Measurements from ENCODE around the gene SERTAD2. TPM values are rescaled to one million over a fixed set of nuclear protein-coding genes. Genes with fewer than 3 reads are reported as not detected.

Gene SERTAD2
- total RNA-seq, 2 donors from 2014 or later, result 3.3 to 6.7 TPM

DNA sequence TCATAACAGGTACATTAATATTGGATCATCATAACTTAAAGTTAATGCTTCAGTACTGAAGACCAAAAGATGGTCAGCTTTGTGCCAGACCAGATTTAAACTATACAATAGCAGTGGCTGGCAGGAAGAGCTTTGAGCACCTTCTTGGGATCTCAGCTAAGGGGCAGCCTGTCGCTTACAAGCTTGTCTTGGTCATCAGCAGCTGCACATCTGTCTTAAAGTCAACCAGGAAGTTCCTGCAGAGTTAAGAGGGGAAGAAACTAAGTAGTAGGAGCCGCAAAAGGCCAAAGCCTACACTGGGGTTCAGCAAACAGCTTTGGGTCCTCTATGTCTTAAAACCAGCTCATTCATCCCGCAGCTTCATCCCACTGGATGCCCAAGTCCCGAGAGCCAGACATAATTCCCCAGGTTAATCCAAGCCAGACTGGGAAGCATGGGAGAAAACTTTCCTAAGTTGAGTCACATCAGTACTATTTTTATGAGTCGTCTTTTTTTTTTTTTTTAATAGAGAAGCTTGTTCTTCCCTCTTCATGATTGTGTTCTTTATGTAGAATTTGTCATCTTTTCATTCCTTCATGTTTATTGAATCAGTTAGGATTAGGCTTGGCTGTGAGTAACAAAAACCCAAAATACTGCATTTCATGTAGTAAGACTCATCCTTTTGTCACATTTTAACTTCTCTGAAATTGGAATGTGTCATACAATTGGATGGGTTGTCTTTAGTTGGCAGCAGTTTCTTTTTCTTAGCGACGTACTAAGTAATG is 59.3 kb downstream of the SERTAD2 start:
- no peak for DNase-seq
- intact Hi-C loops (cut with DNase I), result no loop called here
- no peak for ATAC-seq
- Histone ChIP-seq H3K9me3 (no peaks in the 10 kb centered on the region), H3K4me1 (no peaks in the 10 kb centered on the region), H3K4me3 (no peak overlapping the region), H3K27me3 (no peaks in the 10 kb centered on the region), H3K36me3 (replicated peaks in 1 of 2; ENCODE audit: insufficient read depth in 1 of 2, low read depth in 2 of 2) (peaks cover 0 to 3% of the 10 kb centered on the region in 2 donors), H3K27ac (no peak overlapping the region)
- TF ChIP-seq POLR2A (IDR thresholded peaks at IDR 0.05), result no peak
- TF ChIP-seq, protein P1, sequence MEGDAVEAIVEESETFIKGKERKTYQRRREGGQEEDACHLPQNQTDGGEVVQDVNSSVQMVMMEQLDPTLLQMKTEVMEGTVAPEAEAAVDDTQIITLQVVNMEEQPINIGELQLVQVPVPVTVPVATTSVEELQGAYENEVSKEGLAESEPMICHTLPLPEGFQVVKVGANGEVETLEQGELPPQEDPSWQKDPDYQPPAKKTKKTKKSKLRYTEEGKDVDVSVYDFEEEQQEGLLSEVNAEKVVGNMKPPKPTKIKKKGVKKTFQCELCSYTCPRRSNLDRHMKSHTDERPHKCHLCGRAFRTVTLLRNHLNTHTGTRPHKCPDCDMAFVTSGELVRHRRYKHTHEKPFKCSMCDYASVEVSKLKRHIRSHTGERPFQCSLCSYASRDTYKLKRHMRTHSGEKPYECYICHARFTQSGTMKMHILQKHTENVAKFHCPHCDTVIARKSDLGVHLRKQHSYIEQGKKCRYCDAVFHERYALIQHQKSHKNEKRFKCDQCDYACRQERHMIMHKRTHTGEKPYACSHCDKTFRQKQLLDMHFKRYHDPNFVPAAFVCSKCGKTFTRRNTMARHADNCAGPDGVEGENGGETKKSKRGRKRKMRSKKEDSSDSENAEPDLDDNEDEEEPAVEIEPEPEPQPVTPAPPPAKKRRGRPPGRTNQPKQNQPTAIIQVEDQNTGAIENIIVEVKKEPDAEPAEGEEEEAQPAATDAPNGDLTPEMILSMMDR (IDR thresholded peaks at IDR 0.05), result no peak
- WGBS, 2 donors, result 75 to 84% methylated on average over 7 of the region's 7 CpGs

DNA sequence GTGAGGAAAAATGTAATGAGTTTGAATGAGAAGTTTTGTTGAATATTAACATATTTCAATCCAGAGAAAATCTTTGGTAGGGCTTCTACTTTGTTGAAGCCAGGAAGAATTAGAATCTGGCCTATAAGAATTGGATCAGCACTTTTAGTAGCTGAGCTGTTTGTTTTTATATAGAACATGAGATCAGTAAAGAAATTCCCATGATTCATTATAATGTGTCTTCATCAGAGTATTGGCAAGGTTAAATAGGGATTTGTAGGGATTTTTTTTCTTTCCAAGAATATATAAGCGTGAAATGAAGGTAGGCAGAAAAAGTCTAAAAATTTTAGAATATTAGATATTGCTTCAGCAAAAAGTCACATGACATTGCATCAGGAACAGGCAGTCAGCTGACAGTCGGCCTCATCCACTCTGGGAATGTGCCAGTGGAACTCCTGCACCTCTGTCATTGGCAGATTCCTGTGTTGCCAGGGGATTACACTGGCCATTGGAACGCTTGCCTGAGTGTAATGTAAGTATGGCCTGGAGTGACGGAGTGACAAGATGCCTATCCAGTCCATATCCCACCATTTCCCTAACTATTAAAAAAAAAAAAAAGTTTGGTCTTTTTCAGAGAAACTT is 60.6 kb downstream of the SERTAD2 start:
- no peak for ATAC-seq

DNA sequence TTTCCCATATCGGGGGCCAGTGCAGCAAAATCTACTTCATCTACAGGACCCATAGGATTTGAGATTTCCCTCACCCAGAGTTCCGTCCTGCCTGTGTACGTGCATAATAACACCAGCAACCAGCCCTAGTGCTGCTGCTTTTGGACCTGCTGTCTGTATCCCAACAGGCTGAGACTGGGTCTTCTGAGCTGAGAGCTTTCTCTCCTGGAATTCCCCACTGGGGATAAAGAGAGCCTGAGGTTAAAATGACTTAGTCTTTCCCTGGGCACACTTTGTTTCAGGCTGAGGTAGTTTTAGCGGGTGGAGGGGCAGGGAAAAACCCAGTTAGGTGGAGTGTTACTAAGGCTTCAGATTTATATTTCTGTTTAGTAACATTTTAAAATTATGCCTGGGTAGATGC is 62.5 kb downstream of the SERTAD2 start:
- 89 to 97% methylated on average over 4 of the region's 4 CpGs for WGBS, 2 donors
- Histone ChIP-seq H3K4me1 (no peaks in the 10 kb centered on the region), H3K27me3 (no peaks in the 10 kb centered on the region), H3K4me3 (no peak overlapping the region), H3K27ac (no peak overlapping the region), H3K36me3 (replicated peaks in 1 of 2; ENCODE audit: insufficient read depth in 1 of 2, low read depth in 2 of 2) (peaks cover 0 to 3% of the 10 kb centered on the region in 2 donors), H3K9me3 (no peaks in the 10 kb centered on the region)
- DNase-seq (no peak), ATAC-seq (no peak)
- TF ChIP-seq POLR2A (IDR thresholded peaks at IDR 0.05), result no peak
- TF ChIP-seq, protein P1 (IDR thresholded peaks at IDR 0.05), result no peak
- intact Hi-C loops (cut with DNase I), result no loop called here

More for the DNA sequence above, 60.6 kb downstream of the SERTAD2 start:
- no peak overlapping the region for H3K27ac ChIP-seq
- intact Hi-C loops (cut with DNase I), result no loop called here
- no peak overlapping the region for H3K4me3 ChIP-seq
- H3K27me3 ChIP-seq, result no peaks in the 10 kb centered on the region
- peaks cover 0 to 3% of the 10 kb centered on the region in 2 donors for H3K36me3 ChIP-seq (replicated peaks in 1 of 2; ENCODE audit: insufficient read depth in 1 of 2, low read depth in 2 of 2)
- DNase-seq, result no peak
- WGBS, 2 donors, result 78 to 82% methylated on average over 4 of the region's 4 CpGs
- no peaks in the 10 kb centered on the region for H3K9me3 ChIP-seq
- TF ChIP-seq, protein P1 (IDR thresholded peaks at IDR 0.05), result no peak
- TF ChIP-seq POLR2A (IDR thresholded peaks at IDR 0.05), result no peak
- H3K4me1 ChIP-seq, result no peaks in the 10 kb centered on the region

- H3K27me3 ChIP-seq, result no peaks in the 10 kb centered on the region
- H3K4me1 ChIP-seq, result peaks cover 4% of the 10 kb centered on the region
- peaks cover 0 to 3% of the 10 kb centered on the region in 2 donors for H3K36me3 ChIP-seq (replicated peaks in 1 of 2; ENCODE audit: insufficient read depth in 1 of 2, low read depth in 2 of 2)
- H3K4me3 ChIP-seq, result no peak overlapping the region
- intact Hi-C loops (cut with DNase I), result no loop called here
- H3K27ac ChIP-seq, result no peak overlapping the region
- no peak for TF ChIP-seq POLR2A (IDR thresholded peaks at IDR 0.05)
- TF ChIP-seq, protein P1 (IDR thresholded peaks at IDR 0.05), result no peak
- no peaks in the 10 kb centered on the region for H3K9me3 ChIP-seq
- ATAC-seq (no peak), DNase-seq (no peak)
Measured at GRCh38 chr2:64587561-64587960, 66.2 kb downstream of the SERTAD2 start.

All from body of pancreas (tissue), 4 donors.